ENCODE measurements around the gene PPP2R2D.

Gene PPP2R2D

DNA sequence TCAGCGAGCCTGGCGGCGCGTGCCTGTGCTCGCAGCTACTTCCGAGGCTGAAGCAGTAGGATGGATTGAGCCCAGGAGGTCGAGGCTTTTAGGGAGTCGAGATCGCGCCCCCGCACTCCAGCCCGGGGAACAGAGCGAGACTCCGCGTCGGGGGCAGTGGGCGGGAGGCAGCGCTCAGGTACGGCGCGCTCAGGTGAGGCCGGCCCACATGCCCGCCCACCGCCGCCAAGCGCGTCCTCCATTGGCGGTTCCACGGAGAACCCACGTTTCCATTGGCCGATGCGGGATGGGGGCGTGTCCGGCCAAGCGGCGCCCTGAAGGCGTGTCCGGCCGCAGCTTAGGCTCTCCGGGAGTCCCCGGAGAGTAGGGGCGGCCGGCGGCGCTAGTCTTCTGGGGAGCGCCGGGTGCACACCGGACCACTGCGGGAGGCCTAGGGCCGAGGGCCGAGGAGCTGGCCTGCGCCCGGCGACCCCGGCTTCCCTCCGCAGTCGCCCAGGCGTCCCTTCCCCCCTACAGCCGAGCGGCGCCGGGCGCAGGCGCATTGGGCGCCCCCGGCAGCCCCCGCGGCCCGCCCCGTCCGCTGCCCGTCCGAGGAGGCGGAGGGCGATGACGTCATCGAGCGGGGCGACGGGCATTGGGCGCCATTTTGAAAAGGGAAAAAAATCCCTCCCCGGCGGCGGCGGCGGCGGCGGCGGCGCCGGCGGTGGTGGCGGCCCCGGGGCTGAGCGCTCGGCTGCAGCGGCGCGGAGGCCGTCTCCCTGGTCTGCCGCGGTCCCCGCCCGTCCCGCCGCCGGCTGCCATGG is at the start of gene PPP2R2D:
Gene PPP2R2D (plus strand): TSS at position 659 of the 803 bp plus-strand sequence. CDS start 141 bp downstream, at position 800.
- DNase-seq (ENCODE audit: low read depth): peak; percentile 93

DNA sequence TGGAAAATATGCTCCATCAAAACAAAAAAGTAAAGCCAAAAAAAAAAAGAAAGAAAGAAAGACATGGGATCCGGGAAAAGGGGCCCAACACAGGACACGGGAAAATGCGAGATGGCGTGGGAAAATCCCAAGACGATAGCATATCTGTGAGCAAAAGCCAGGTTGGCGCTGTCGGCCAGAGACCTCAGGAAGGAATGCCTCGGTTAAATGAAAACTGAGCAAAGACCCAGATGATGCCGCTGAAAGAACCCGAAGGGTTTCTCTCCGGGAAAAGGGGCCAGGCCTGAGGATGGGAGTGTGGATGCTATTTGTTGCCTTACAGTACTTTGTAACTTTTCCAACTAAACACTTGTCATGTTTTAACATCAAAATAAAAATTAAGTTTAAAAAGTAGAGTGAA is 49.5 kb upstream of the PPP2R2D start:
- no peak for DNase-seq (ENCODE audit: low read depth)

DNA sequence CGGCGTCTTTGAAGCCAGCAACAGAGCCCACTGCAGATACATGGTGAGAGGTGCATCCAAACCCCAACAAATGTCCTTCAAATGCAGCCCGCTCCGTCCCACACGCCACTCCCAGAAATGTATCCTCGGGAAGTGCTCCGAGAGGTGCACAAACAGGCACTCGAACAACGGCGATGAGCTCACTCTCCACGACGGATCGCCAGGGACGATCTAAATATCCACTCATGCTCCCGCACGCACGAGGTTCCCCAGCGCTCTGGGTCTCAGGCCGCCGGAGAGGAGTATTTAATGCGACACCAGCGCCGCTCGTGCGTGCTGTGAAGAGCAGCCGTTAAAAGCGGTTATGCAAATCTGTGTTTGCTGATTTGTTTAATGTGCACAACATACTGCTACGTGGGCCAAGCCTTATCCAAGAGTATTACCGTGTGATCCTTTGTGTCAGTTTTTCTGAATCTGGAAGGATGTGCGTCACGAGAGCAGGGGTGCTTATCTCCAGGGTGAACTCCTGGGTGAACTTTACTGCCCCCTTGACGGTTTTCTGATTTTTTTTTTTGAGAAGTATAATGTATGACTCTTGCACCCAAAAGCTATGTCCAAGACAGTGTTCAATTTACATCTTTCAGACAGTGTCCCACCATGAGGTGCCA is 48.5 kb upstream of the PPP2R2D start:
- DNase-seq (ENCODE audit: low read depth): no peak

DNA sequence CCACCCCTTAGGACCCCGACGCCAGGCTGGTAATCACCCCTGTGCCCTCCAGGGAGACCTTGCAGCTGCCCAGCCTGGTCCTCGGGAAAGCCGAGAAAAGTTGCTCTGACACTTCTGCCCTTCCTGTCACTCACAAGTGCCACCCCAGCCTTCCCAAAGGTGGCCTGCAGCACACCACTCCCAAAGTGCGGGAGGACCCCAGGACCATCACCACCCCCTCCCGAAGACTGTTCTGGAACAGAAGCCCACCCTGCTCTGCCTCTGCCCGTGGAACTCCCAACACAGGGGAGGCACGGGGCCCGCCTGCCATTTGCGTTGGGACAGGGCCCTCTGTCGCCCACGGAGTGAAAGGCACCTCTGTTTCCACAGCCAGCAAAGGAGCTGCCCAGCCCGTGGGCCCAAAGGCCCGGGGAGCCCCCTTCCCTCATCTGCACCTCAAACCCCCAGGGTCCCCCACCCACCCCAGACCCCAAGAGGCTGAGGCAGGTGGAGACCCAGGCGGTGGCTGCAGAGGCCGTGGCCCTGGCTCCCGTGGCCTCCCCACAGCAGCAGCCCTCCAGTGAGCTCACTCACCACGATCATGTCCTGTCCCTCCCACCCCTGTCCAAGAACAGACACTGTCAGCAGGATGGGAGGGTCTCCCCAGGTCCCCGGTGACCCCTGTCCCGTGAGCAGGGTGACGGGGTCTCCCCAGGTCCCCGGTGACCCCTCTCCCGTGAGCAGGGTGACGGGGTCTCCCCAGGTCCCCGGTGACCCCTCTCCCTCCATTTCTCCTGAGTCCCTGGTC is 47.8 kb upstream of the PPP2R2D start:
- DNase-seq (ENCODE audit: low read depth): no peak

DNA sequence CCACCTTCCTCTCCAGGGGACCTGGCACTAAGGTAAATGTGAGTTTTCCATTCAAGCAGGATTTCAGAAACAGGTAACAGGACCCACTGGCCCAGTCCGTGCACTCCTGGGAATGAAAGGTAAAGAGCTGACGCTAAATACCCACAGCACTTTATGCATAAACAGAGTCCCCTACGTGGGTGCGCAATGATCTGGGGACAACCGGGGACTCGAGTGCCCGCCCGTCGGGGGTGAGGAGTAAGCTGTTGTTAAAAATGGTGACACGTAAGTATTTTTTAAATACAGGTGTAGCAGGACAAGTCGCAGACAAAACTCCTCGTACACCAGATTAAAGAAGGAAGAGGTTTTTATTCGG is 47.2 kb upstream of the PPP2R2D start:
- DNase-seq (ENCODE audit: low read depth): no peak

DNA sequence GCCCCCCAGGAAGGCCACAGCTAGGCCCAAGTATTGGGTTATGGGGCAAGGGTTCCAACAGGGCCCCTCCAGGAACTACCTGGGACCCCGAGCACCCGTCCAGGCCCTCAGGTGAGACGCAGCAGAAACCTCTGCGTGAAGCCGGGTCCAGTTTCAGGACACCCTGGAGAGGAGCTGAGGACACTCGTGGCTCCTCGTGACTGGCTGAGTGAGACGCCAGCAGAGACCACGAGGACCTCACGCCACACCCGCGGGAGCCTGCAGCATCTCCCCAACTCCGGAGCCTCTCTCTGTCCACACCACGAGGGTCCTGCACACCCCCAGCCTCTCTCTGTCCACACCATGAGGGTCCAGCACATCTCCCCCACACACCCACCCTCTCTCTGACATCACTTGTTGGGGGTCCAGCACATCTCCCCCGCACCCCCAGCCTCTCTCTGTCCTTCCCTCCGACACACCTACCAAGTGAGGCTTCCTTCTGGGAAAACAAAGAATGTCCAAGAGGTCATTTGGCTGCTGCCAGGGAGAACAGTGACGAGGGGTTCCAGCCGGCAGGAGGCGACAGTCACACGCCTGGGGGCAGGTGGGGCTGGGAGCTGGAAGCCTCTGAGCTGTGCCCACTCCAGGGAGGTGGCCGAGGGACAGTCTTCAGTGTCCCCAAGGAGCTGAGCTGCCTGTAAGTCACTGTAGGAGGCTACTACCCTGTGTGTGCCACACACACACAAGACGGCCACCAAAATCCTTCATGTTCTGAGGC is 46.1 kb upstream of the PPP2R2D start:
- no peak for DNase-seq (ENCODE audit: low read depth)

DNA sequence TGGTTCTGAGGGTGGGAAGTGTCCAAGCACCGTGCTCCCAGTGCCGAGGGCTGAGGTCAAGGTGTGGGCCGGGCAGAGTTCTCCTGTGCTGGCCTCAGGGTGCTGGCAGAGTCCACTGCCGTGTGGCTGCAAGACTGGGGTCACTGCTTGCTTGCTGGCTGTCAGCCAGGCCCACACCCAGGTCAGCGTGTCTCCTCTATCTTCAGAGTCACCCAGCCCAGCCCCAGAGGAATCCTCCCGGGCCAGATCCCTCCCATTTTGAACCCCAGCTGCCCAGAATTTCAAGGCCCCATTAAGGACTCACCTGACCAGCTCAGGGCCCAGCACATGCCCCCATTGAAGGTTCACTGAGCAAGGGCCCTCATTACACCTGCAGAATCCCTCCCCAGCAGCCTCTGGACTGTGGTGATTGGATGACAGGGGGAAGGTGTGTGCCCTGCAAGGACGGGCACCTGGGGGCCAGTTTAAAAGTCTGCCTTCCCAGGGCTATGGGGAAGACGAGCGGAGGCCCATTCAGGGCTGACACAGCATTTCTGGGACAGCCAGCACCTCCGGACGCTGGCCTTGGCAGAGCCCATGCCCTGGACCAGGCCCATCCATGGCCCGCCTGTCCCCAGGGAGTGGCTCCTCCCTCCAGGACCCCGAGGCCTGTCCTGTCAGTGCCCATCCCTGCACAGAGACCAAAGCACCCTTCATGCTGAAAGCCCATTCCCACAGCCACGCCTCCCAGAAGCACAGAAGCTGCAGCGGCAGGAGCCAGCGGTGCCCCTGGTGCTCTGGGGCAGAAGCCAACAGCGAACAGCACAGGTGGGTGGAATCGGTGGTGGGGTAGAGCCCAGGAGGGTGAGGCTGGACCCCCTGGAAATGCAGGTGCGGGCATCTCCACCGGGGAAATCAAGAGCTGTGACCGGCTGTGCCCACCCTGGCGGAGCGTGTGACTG is 45.1 kb upstream of the PPP2R2D start:
- DNase-seq (ENCODE audit: low read depth): no peak

DNA sequence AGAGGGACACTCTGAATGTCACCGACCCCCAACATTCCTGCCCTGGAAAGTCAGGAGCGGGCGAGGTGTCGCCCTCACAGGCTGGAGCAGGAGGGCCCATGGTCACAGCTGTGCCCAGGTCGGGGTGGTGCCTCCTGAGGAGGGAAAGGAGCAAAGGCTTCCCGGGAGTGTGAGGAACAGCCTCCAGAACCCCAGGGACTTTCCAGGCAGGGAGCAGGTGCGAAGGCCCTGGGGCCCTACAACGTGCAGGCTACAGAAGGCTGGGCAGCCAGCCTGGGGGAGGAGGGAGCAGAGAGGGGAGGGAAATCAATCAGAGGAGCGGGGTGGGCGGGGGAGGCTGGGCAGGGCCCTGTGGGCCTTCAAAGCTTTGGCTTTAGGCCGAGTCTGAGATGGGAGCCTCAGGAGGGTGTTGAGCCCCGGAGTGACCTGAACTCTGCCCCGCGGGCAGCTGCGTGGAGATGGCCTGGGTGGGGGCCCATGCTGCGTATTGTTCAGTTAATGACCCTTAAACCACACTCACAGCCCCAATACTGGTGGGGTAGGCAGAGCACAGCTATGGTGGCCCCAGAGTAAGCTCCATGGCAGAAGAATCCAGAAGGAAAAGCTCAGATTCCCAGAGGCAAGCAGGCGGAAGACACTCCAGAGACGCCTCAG is 44.2 kb upstream of the PPP2R2D start:
- DNase-seq (ENCODE audit: low read depth): no peak

DNA sequence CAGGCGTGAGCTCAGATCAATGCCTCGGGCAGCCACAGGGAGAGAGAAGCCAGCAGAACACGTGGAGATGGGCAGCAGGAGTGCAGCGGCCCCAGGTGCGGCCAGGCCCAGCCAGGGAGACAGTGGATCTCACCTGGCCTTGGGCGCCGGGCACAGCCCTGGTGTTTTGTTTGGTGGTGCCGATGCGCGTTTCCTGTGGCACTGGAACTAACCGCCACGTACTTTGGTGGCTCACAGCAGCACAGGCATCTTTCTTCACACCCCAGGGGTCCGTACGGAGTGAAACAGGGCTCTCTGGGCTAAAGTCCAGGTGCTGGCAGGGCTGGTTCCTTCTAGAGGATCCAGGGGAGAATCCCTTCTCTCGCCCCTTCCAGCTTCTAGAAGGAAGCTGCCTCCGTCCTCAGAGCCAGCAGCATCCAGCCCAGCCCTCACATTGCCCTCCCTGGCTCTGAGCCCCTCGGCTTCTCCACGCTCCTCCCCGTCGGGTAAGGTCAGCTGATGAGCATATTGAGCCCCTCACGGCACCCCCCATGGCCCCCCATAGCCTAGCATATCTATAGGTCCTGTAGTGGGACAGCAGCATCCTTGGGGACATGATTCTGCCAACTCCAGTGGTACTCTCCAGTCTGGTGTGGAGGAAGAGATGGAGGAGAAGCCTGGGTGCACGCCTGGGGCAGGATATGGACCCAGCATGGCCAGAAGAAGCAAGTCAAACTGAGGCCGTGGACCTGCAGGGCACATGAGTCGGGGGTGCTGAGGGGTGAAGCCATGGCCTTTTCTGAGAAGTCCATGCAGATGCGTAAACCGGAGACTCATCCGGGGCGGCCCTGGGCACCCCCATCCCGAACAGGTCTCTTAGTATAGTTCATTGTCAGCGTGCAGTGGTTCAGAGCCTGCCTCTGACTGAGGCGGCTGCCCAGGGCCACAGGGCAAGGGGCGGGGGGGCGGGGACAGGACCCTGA is 43.4 kb upstream of the PPP2R2D start:
- no peak for DNase-seq (ENCODE audit: low read depth)

DNA sequence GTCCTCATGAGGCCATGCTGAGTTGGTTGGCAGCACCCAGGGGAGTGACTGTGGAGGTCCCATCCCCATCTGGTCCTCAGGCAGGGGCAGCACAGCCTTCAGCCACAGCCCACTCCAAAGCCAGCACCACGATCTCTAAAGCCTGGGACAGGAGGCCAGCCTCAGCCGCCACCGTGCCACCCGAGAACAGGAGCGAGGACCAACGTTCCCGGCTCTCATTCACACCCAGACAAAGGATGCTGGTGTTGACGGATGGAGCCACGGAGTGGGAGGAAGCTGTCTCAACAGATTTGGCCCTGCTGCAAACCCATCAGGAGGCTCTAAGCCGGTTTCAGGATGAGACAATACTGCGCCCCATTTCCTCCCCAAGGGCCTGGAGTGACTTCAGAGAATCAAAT is 42.7 kb upstream of the PPP2R2D start:
- DNase-seq (ENCODE audit: low read depth): no peak

DNA sequence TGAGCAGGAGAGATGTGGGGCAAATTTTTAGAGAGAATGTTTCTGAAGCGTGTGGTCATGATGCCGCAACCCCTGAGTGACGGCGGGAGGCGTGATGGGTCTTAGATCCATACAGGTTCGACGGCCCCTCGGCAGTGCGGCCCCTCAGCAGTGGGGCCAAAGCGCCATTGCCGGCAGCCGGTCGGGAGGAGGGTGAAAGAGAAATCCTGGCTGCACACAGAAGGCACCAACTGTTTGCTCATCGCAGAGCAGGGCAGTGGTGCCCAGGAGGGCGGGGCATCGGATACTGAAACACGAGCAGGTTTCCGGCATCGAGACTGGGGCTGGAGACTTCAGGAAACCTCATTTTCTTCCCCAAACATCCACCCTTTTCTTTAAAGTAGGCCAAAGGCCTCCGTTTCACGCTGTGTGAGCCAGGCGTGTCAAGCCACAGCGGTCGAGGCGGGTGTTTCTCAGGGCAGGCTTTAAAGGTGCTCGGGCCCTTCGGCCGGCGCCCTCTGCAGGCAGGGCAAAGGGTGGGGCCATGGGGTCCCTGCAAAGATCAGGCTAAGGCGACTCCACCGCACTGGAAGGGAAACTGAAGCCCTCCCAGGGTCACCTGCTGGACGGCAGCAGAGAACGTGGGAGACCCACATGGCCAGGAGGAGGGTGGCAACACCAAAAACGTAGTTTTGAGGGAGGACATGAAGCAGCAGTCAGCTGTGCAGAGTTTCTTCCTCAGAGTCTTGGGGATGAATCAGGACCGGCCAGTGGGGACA is 42.0 kb upstream of the PPP2R2D start:
- DNase-seq (ENCODE audit: low read depth): no peak

DNA sequence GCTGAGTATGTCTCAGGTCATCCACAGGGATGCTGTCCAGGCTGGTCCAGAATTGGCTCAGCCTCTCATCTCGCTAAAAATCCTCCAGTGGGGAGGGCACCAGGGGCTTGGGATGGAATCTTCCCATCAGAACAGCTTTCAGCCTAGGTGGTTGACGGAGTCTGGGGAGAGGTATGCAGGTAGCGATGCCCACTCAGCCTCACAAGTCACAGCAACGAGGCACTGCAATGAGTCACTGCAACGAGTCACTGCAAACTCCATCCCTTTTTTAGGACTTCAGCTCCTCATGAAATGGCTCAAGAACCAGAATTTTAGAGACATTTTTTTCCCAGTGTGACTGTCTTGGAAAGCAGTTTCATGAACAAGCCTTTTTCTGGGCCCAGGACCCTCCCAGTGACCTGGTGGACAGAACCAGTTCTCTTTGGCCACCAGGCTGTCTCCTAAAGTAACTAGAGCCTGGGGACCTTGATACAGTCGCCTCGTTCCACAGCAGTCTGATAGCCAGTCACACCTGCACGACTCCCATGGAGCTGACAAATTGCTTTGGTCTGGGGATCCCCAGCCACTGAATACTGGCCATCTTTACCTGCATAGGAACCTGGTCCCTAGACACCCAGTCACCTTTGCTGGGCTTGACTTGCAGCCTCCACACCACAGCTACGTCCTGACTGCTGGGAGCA is 41.3 kb upstream of the PPP2R2D start:
- DNase-seq (ENCODE audit: low read depth): no peak

DNA sequence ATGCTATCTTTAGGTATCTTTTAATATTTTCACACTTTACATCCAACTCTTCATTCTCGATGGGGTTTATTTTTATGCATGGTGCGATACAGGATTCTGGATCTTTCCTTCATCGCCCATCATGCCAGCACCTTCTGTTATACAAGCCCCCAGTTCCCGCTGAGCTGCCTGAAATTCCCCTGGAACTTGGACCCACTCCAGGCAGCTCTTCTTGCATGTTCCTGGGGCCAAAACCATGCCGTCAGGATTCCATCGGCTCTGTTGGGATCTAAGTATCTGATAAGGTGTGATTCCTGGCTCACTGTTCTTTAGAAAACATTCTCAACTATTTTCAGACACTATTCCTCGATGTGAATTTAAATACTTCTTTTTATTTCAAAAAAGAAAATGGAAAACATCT is 40.5 kb upstream of the PPP2R2D start:
- no peak for DNase-seq (ENCODE audit: low read depth)

DNA sequence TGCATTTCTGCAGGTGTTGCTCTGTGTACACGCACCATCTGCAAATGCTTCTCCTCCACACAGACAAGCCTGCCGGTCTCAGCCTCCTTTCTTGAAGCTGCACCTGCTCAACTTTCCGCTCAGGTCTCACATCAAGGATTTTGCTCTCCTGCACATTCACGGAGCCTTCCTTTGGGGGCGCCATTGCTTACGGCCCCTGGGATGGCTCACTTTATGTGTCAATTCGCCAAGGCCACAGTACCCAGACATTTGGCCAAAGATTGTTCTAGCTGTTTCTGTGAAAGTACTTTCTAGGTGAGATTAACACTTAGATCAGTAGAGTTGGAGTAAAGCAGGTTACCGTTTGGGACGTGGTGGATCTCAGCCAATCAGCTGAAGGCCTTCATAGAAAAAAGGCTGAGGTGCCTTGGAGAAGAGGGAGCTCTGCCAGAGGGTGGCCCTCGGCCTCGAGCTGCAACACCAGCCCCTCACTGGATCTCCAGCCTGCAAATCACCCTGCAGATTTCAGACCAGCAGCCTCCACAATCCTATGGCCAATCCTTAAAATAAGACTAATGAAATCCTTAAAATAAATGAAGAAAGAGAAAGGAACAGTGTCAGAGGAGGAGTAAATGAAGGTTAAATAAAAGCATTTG is 39.9 kb upstream of the PPP2R2D start:
- DNase-seq (ENCODE audit: low read depth): no peak

DNA sequence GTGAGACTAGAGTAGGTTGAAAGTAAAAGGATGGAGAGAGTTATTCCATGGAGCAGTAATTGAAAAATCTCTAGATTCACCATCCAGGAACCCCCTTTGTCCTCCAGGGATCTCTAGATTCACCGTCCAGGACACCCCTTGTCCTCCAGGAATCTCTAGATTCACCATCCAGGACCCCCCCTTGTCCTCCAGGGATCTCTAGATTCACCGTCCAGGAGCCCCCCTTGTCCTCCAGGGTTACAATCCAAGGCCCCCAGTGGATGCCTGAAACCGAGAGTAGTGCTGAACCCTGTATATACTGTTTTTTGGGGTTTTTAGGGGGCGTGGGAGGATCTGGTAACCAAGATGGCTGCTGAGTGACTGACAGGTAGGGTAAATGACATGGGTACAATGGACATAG is 38.3 kb upstream of the PPP2R2D start:
- no peak for DNase-seq (ENCODE audit: low read depth)

DNA sequence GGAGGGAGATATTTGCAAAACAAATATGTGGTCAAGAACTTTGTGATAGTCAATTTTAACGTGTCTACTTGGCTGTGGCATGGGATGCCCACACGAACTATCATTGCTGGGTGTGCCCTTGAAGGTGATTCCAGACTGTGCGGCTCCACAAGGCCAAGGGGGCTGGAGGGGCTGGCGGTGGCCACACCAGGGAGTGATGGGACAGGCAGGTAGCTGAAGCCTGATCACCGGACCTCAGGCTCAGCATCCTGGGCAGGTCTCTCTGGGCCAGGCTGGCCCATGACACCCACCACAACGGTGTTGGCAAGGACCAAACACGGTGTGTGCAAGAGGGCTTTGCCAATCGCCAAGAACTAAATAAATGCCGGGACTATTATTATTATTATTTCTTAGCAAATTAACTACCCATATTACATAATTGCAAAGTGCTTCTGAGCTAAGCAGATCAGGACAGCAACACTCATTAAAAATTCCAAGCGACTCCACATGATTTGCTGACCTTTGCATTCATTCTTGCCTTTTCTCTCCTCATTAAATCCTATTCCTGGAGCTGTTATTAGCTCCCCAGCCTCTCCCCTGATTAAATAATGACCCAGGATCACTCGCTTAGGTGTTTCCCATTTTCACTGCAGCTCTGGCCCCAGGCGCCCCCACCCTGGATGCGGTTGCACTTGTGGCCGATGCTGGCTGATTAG is 35.4 kb upstream of the PPP2R2D start:
- DNase-seq (ENCODE audit: low read depth): no peak

DNA sequence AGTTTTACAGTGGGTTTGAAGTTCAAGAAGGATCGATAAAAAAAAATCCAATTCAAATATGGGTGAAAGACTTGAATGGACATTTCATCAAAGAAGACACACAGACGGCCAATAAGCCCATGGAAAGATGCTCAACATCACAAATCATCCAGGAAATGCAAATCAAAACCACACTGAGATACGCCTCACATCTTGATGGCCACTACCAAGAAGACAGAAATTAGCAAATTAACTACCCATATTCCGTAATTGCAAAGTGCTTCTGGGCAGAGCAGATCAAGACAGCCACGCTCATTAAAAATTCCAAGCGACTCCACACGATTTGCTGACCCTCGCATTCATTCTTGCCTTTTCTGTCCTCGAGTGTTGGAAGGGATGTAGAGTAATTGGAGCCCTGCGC is 34.1 kb upstream of the PPP2R2D start:
- no peak for DNase-seq (ENCODE audit: low read depth)
